Mammary epithelial cell (primary cell): ENCODE data around the gene GNL2.

Experiments
- EZH2 ChIP-seq: IDR thresholded peaks from 2 replicates; pipeline ENCODE4 v1.6.1; 2012; ENCODE audit warnings: low read length, inconsistent platforms, borderline replicate concordance
- TF ChIP-seq, protein P1 (sequence below), 2 donors: IDR thresholded peaks in 1 of 2; conservative IDR thresholded peaks in 1 of 2; 2 replicates each; pipeline ENCODE4 v1.5.1; 2011 to 2012; ENCODE audit warnings: inconsistent platforms in 2 of 2, low read length in 2 of 2, mild to moderate bottlenecking in 2 of 2, control low read depth in 1 of 2, low read depth in 1 of 2; ENCODE audit not compliant: insufficient read depth in 1 of 2; ENCODE audit errors: extremely low read depth in 1 of 2

DNA sequence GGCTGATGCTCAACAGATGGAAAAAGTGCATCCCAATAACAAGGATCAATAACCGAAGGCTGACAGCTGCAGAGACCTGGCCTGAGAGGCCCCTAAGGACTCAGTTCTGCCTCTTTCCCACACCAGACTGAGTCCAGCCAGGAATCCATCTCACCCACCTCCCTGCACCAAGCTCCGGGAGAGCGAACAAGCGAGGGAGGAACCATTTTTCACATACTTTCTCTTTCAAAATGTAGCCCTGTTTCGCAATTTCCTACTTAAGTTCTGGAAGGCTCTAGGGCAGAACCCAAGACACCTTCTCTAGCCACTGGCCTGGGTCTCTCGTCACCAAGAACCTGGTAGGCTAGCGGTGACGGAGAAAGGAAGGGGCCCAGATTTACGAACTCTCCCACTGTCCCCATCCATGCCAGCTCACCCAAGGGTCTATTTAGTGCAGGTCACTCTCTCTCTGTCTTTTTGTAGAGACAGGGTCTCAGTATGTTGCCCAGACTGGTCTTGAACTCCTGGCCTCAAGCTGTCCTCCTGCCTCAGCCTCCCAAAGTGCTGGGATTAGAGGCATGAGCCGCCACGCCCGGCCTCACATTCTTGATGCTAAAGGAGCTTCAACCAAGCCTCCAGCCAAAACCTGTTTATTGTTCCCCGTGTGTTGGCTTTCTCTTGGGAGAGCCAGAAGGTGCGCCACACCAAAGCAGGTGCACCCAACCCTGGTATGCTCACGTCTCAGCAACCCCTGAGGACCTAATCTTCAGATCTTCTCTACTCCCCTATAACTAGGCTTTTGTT is 10.9 kb upstream of the GNL2 start:
- TF ChIP-seq, protein P1, sequence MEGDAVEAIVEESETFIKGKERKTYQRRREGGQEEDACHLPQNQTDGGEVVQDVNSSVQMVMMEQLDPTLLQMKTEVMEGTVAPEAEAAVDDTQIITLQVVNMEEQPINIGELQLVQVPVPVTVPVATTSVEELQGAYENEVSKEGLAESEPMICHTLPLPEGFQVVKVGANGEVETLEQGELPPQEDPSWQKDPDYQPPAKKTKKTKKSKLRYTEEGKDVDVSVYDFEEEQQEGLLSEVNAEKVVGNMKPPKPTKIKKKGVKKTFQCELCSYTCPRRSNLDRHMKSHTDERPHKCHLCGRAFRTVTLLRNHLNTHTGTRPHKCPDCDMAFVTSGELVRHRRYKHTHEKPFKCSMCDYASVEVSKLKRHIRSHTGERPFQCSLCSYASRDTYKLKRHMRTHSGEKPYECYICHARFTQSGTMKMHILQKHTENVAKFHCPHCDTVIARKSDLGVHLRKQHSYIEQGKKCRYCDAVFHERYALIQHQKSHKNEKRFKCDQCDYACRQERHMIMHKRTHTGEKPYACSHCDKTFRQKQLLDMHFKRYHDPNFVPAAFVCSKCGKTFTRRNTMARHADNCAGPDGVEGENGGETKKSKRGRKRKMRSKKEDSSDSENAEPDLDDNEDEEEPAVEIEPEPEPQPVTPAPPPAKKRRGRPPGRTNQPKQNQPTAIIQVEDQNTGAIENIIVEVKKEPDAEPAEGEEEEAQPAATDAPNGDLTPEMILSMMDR (conservative IDR thresholded peaks at IDR 0.05 in 1 of 2, IDR thresholded peaks at IDR 0.05 in 1 of 2; ENCODE audit: extremely low read depth in 1 of 2, insufficient read depth in 1 of 2, low read depth in 1 of 2, low read length in 2 of 2) = no peak
- no peak for TF ChIP-seq EZH2
